NCI-H345 treated with DMSO at 0.1 percent for 48 hours (cell line): Measurements from ENCODE around the gene EIF2D.
A peak's percentile ranks its signal among the peaks of the same experiment; 100 is the strongest.
"Not testable (repeated sequence)": the region's sequence is repeated elsewhere in the genome, so short reads cannot be mapped to it uniquely, and the experiment has no call there.

Source experiments
- DNase-seq: peaks from one replicate; lab custom pipeline; 2025; ENCODE audit not compliant: unreplicated experiment; lab: John Stamatoyannopoulos, UW

Gene EIF2D

DNA sequence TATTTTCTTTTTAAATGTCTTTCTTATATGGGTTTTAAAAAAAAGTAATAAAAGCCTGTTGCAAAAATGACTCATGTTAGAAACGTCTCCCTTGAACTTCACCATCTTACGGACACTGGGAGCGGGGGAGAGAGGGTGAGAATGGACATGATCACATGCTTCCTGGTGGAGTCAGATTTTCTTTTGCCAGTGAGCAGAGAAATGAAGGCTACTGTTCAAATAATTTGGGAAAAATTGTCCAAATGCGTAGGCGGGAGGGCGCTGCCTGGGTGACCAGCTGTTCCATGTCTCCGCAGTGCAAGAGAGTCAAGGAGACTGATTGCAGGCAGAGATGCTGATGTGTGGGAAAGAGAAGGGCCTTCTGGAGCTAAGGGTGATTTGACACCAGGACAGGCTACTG, 23.1 kb downstream of the EIF2D start:
- no peak for DNase-seq

DNA sequence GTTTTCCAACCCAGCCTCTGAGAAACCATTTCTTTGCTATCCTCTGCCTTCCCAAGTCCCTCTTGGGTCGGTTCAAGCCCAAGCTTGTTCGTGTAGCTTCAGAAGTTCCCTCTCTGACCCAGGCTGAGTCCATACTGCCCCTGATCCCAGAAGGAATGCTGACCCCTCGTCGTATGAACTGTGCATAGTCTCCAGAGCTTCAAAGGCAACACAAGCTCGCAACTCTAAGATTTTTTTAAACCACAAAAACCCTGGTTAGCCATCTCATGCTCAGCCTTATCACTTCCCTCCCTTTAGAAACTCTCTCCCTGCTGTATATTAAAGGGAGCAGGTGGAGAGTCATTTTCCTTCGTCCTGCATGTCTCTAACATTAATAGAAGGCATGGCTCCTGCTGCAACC, 23.8 kb downstream of the EIF2D start:
- no peak for DNase-seq

DNA sequence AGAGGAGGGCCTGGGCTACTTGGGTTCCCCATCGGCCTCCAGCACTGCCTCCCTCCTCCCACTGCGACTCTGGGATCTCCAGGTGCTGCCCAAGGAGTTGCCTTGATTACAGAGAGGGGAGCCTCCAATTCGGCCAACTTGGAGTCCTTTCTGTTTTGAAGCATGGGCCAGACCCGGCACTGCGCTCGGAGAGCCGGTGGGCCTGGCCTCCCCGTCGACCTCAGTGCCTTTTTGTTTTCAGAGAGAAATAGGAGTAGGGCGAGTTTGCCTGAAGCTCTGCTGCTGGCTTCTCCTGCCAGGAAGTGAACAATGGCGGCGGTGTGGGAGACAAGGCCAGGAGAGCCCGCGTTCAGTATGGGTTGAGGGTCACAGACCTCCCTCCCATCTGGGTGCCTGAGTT, 24.4 kb downstream of the EIF2D start:
- DNase-seq, result no peak

DNA sequence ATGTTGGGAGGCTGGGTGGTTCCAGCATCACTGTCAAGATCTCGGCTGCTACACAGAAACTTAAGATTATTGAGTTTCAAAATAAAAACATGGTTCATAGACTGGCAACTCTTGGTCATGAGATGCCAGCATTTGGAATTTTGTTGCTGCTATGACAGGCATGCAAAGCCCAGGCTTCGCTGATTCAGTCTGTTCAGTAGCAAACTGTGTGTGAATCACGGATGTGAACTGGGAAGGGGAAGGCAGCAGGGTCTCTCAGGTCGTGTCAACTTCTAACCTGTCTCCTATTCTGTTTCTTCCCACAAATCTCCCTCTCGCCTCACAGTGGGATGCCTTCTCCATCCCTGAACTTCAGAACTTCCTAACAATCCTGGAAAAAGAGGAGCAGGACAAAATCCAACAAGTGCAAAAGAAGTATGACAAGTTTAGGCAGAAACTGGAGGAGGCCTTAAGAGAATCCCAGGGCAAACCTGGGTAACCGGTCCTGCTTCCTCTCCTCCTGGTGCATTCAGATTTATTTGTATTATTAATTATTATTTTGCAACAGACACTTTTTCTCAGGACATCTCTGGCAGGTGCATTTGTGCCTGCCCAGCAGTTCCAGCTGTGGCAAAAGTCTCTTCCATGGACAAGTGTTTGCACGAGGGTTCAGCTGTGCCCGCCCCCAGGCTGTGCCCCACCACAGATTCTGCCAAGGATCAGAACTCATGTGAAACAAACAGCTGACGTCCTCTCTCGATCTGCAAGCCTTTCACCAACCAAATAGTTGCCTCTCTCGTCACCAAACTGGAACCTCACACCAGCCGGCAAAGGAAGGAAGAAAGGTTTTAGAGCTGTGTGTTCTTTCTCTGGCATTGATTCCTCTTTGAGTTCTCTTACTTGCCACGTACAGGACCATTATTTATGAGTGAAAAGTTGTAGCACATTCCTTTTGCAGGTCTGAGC, 25.5 kb downstream of the EIF2D start:
- DNase-seq, result no peak

GRCh38 chr1:206584683-206585082, 27.6 kb downstream of the EIF2D start:
- DNase-seq, result no peak

DNA sequence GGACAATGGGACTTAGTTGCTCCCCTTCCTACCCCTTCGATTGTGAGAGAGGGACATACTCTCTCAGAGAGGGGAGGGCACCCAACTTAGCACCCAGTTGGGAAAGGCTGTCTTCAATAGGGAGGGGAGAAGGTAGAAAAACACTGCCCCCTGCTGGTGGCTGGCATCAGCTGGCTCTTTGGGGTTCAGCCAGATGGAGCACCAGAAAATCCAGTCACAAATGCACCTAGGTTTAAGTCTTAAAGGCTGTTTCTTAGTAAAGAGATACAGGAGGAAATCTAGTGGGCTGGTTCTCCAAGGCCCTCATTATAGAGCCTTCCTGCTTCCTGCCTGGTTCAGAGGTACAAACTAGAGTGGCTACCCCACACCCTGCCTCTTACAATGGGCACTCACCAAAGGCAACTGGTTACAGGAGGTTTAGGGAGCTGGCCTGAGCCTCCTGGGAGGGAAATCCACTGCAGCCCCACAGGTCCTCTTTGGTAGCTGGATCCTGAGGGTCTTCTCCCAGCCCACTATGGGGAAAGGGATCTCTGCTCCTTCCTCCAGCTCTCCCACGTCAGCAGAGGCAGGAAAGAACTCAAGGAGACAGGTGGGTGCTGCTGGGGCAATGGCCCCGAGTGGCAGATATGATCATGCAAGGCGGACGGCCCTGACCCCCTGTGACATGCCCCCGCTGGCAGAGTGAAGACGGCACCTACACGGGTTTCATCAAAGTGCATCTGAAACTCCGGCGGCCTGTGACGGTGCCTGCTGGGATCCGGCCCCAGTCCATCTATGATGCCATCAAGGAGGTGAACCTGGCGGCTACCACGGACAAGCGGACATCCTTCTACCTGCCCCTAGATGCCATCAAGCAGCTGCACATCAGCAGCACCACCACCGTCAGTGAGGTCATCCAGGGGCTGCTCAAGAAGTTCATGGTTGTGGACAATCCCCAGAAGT, 28.3 kb downstream of the EIF2D start:
- peak; percentile 65 for DNase-seq

DNA sequence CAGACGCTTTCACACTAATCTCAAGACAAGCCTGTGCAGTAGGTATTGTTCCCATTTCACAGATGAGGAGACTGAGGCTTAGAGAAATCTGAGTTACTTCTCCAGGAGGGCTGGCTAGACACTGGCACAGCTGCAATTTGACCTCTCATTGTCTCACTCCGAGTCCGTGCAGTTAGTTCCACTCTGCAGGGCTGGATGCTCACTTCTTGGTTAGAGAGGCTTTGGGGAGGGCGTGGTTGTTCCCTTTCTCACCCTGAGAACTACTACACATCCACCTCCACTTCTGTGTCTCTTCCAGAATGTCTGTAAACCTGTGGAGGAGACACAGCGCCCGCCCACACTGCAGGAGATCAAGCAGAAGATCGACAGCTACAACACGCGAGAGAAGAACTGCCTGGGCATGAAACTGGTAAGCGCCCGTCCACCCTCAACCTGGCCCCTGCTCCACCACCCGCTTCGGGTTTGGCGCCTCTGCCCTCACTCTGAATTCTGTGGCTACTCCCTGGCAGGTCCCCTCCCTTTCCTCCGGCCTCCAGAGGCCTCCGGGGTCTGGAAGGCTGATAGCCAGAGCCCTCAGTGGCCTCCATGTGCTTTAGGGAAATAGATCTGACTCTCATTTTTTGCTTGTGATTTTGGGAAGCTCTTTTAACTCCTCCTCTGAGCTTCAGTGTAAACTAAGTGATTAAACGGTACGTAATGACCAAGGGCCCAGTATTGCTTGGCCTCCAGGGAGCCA, 29.1 kb downstream of the EIF2D start:
- DNase-seq, result no peak

DNA sequence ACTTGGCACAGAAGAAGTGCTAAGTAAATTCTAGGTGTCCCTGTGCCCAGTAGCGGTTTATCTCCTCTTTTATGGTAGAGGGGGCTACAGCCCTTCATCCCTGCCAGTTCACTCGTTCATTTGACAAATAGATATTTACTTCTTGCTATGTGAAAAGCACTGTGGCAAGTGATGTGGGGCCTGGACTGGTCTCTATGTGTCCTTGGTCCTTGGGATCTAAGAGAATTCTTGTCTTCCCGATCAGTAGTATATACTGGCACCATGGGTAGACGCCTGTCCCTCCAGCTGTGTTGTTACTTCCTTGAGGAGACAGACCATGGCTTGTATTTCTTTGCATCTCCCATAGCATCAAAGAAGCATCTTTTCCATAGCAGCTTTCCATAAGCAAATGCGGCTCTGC, 29.7 kb downstream of the EIF2D start:
- DNase-seq, result no peak

- no peak for DNase-seq
Measured at GRCh38 chr1:206581571-206581981, 30.7 kb downstream of the EIF2D start.

- not testable (repeated sequence) for DNase-seq
Measured at GRCh38 chr1:206581114-206581497, 31.2 kb downstream of the EIF2D start.

- no peak for DNase-seq
Measured at GRCh38 chr1:206580438-206581113, 31.7 kb downstream of the EIF2D start.

GRCh38 chr1:206579747-206580437, 32.4 kb downstream of the EIF2D start:
- DNase-seq, result no peak

DNA sequence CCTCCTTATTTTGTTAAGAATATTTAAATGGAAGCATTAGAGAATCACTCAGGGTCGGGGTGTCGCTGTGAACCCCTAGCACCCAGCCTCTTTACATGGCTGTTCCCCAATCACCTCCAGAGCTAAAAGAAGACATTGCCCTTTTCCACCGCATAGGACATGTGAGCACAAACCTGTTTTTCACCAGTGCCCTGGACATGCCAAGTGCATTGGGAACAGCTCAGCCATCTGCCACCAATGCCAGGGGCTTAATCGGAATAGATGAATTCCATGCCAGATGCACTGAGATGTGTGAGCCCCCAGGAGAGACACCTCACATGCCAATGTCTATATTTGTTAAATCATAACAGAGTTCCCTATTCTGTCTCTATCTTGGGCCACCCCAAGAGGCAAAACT, 33.3 kb downstream of the EIF2D start:
- no peak for DNase-seq

DNA sequence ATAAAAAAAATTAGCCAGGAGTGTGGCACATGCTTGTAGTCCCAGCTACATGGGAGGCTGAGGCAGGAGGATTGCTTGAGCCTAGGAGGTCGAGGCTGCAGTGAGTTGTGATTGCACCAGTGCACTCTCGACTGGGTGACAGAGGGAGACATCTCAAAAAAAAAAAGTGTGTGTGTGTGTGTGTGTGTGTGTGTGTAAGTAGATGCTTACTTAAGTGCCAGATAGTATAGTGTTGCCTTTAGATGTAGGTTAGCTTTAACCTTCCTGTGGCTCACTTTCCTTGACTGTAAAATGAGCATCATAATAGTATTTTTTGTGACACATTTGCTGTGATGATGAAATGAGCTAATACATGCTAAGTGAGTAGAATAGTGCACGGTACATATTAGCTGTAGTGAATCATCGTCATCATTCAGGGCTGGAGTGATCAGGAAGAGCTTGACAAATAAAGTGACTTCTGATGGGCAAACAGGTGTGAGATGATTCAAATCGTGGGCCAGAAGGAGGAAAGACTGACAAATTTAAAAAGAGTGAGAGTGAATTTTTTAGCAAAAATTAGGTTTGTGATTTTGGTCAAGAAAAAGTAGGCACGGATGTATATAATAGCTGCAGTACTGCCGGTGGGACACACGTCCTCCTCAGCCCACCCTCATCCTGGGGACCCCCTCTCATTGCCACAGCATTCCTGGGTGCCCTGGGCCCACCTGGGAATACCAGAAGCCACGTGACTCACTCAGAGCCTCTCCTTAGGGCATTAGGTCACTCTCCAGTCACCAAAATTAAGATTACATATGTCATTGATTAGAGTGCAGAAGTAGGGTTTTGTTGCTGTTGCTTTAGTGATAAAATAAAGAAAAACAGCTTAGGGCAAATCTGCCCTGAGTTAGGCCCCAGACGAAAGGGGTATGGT, 33.9 kb downstream of the EIF2D start:
- no peak for DNase-seq

DNA sequence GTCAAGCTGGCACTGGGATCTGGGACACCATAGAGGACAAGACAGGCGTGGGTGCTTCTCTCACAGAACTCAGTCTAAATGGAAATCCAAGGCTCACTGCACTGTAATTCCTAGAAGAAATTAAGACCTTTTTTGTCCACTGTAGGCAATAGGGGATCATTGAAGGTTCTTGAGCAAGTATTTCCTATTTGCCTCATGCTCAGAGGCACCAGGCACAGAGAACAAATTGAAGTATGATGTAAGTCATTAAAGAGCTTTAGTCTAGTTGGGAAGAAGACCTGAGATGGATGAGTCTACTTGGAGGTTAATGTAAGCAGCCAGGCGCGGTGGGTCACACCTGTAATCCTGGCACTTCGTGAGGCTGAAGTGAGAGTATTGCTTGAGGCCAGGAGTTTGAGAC, 34.6 kb downstream of the EIF2D start:
- DNase-seq, result no peak

- peak; percentile 55 for DNase-seq
Measured at GRCh38 chr1:206575894-206576737, 36.1 kb downstream of the EIF2D start.

DNA sequence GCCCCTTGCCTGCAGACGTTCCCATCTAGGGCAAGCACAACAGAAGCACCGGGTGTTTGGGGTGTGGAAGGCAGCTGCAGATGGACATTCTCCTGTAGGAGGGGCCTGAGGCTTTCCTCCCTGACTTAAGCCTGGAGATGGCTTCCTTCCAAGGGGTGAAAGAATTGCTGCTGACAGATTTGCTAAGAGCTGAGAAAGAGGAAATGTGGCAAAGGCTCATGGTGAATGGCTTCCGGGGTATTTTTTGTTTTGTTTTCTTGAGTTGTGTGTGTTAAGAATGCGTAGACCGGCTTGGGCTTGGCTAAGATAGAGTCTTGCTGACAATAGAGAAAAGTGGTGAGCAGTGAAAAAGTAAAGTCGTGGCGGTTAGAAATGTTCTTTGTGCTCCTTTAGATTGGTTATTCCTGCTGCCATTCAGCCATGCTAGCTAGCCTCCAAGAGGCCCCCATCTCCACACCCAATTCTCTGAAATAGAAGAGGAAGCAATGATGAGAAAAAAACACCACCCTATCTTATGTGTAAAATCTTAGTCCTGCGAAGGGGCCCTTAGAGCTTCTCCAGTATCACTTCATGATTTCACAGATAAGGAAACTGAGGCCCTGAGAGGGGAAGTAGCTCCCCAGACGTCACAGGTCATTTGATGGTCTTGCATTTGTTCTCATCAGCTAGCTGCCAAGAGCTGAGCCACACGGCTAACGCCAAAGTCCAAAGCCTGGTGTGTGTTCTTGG, 36.9 kb downstream of the EIF2D start:
- no peak for DNase-seq
